Neural progenitor cell (in vitro differentiated cells): ENCODE measurements around the gene SSH3.

Source experiments
- CTCF ChIP-seq: fragments of 200-600 bp; sonication (generic); IDR thresholded peaks from 2 replicates; pipeline ENCODE4 v1.5.1; 2017; ENCODE audit warnings: antibody characterized with exemption, mild to moderate bottlenecking
- EZH2 ChIP-seq: fragments of 200-600 bp; sonication (generic); IDR thresholded peaks from 2 replicates; pipeline ENCODE4 v1.6.1; 2017; ENCODE audit warnings: antibody characterized with exemption, mild to moderate bottlenecking, moderate library complexity
- EZH2phosphoT487 ChIP-seq: fragments of 200-600 bp; sonication (generic); IDR thresholded peaks from 2 replicates; pipeline ENCODE4 v1.6.1; 2017; ENCODE audit warnings: antibody characterized with exemption

GRCh38 chr11:67309166-67309565 is 5.8 kb downstream of the SSH3 start:
- TF ChIP-seq CTCF, result no peak
- no peak for TF ChIP-seq EZH2
- TF ChIP-seq EZH2phosphoT487, result no peak
